Measurements from ENCODE around the gene ZNF385D. TPM values are rescaled to one million over a fixed set of nuclear protein-coding genes. Genes with fewer than 3 reads are reported as not detected.

Gene ZNF385D
- total RNA-seq, 1 experiment from 2014 or later = not detected

DNA sequence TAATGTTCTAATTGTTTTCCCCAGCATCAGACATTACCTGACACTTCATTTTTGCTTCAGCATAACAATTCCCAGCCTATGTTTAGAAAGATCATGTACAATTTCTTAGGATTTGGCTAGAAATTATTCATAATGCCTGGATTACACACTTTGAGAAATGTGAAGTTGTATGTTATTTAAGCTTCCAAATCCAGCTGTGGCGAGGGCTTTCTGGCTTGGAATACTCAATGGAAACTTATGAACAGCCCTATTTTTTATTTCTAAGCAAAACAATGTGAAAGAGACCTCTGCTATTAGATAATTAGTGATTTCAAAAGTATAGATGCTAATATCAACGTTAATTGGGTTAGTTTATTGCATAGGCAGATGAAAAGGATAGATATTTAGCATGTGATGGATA is 341.6 kb downstream of the ZNF385D start:
- Histone ChIP-seq H3K27ac (ENCODE audit: low read depth, low read length) (no peak overlapping the region), H3K9ac (ENCODE audit: low read length) (no peak overlapping the region), H3K79me2 (ENCODE audit: insufficient read depth, low read length) (no peaks in the 10 kb centered on the region), H3K4me1 (ENCODE audit: control insufficient read depth in 1 of 2, insufficient read depth in 2 of 2, low read length in 2 of 2) (no peaks in the 10 kb centered on the region), H2AFZ (ENCODE audit: low read depth, low read length, poor library complexity, severe bottlenecking) (no peak overlapping the region), H3K9me2 (ENCODE audit: insufficient read depth) (no peaks in the 10 kb centered on the region), H3K9me3 (ENCODE audit: control insufficient read depth in 1 of 2, insufficient read depth in 1 of 2, low read depth in 1 of 2, low read length in 2 of 2) (peaks cover 4 to 26% of the 10 kb centered on the region in 2 experiments; a peak in 2 of 4 replicates), H3K4me2 (ENCODE audit: low read length) (no peak overlapping the region), H4K20me1 (ENCODE audit: insufficient read depth) (no peaks in the 10 kb centered on the region), H3K36me3 (ENCODE audit: control insufficient read depth in 1 of 2, insufficient read depth in 2 of 2, low read length in 2 of 2) (no peaks in the 10 kb centered on the region), H3K27me3 (ENCODE audit: insufficient read depth, low read length) (no peaks in the 10 kb centered on the region), H3K4me3 (replicated peaks in 1 of 2; ENCODE audit: low read depth in 1 of 2, low read length in 2 of 2) (no peak overlapping the region)
- TF ChIP-seq, protein P1, sequence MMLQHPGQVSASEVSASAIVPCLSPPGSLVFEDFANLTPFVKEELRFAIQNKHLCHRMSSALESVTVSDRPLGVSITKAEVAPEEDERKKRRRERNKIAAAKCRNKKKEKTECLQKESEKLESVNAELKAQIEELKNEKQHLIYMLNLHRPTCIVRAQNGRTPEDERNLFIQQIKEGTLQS (IDR thresholded peaks at IDR 0.05) = no peak
- TF ChIP-seq SP1 (IDR thresholded peaks at IDR 0.05; ENCODE audit: low read depth) (no peak), CBX3 (IDR thresholded peaks at IDR 0.05; ENCODE audit: low read depth) (no peak), JUND (IDR thresholded peaks at IDR 0.05) (no peak), EZH2 (IDR thresholded peaks at IDR 0.05) (no peak), EZH2phosphoT487 (IDR thresholded peaks at IDR 0.05; ENCODE audit: borderline replicate concordance) (no peak), ZNF274 (IDR thresholded peaks at IDR 0.05; ENCODE audit: low read depth, low read length) (no peak), ZFX (IDR thresholded peaks at IDR 0.05) (no peak), CEBPB (IDR thresholded peaks at IDR 0.05; ENCODE audit: low read depth) (no peak), POLR2A (IDR thresholded peaks at IDR 0.05; ENCODE audit: borderline replicate concordance, extremely low read depth, insufficient read depth, insufficient read length) (no peak), EGR1 (IDR thresholded peaks at IDR 0.05; ENCODE audit: low read depth) (no peak), POLR2AphosphoS5 (IDR thresholded peaks at IDR 0.05; ENCODE audit: low read depth, low read length) (no peak)
- TF ChIP-seq, protein P2, sequence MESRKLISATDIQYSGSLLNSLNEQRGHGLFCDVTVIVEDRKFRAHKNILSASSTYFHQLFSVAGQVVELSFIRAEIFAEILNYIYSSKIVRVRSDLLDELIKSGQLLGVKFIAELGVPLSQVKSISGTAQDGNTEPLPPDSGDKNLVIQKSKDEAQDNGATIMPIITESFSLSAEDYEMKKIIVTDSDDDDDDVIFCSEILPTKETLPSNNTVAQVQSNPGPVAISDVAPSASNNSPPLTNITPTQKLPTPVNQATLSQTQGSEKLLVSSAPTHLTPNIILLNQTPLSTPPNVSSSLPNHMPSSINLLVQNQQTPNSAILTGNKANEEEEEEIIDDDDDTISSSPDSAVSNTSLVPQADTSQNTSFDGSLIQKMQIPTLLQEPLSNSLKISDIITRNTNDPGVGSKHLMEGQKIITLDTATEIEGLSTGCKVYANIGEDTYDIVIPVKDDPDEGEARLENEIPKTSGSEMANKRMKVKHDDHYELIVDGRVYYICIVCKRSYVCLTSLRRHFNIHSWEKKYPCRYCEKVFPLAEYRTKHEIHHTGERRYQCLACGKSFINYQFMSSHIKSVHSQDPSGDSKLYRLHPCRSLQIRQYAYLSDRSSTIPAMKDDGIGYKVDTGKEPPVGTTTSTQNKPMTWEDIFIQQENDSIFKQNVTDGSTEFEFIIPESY (IDR thresholded peaks at IDR 0.05; ENCODE audit: extremely low read depth, insufficient replicate concordance, low read length) = no peak
- TF ChIP-seq, protein P3, sequence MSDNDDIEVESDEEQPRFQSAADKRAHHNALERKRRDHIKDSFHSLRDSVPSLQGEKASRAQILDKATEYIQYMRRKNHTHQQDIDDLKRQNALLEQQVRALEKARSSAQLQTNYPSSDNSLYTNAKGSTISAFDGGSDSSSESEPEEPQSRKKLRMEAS (IDR thresholded peaks at IDR 0.05) = no peak
- intact Hi-C loops (cut with micrococcal nuclease) = no loop called here
- ATAC-seq (no peak), DNase-seq (ENCODE audit: low read depth, low spot score) (no peak)
- no TSS peak for BruUV-seq (replicated peaks)
- POLR2A ChIA-PET = no interaction called here
- RAD21 ChIA-PET (ENCODE audit: low non-redundant PET in 1 of 2, low total read pairs in 2 of 2, uncharacterized antibody in 2 of 2, unreplicated experiment in 2 of 2) = no interaction called here
- CTCF ChIA-PET = no interaction called here

Data from HCT116 (cell line).